Measurements from ENCODE around the gene ERBIN. TPM values are rescaled to one million over a fixed set of nuclear protein-coding genes. Genes with fewer than 3 reads are reported as not detected.

ERBIN gene
- total RNA-seq, 2 donors from 2014 or later, result 17.8 to 52.7 TPM

GRCh38 chr5:66066826-66067225 is 140.5 kb downstream of the ERBIN start:
- Histone ChIP-seq H3K9me3 (no peaks in the 10 kb centered on the region), H3K4me3 (no peak overlapping the region), H3K27me3 (no peaks in the 10 kb centered on the region), H3K4me1 (no peaks in the 10 kb centered on the region), H3K27ac (no peak overlapping the region), H3K36me3 (replicated peaks in 1 of 2; ENCODE audit: insufficient read depth in 1 of 2, low read depth in 2 of 2) (peaks cover 0 to 2% of the 10 kb centered on the region in 2 donors)
- TF ChIP-seq, protein P1, sequence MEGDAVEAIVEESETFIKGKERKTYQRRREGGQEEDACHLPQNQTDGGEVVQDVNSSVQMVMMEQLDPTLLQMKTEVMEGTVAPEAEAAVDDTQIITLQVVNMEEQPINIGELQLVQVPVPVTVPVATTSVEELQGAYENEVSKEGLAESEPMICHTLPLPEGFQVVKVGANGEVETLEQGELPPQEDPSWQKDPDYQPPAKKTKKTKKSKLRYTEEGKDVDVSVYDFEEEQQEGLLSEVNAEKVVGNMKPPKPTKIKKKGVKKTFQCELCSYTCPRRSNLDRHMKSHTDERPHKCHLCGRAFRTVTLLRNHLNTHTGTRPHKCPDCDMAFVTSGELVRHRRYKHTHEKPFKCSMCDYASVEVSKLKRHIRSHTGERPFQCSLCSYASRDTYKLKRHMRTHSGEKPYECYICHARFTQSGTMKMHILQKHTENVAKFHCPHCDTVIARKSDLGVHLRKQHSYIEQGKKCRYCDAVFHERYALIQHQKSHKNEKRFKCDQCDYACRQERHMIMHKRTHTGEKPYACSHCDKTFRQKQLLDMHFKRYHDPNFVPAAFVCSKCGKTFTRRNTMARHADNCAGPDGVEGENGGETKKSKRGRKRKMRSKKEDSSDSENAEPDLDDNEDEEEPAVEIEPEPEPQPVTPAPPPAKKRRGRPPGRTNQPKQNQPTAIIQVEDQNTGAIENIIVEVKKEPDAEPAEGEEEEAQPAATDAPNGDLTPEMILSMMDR (IDR thresholded peaks at IDR 0.05), result no peak
- TF ChIP-seq POLR2A (IDR thresholded peaks at IDR 0.05), result no peak
- DNase-seq (no peak), ATAC-seq (no peak)
- intact Hi-C loops (cut with DNase I), result no loop called here
- 82 to 85% methylated on average over 2 of the region's 2 CpGs for WGBS, 2 donors

- intact Hi-C loops (cut with DNase I), result no loop called here
Measured at GRCh38 chr5:66072031-66072430, 145.7 kb downstream of the ERBIN start.

DNA sequence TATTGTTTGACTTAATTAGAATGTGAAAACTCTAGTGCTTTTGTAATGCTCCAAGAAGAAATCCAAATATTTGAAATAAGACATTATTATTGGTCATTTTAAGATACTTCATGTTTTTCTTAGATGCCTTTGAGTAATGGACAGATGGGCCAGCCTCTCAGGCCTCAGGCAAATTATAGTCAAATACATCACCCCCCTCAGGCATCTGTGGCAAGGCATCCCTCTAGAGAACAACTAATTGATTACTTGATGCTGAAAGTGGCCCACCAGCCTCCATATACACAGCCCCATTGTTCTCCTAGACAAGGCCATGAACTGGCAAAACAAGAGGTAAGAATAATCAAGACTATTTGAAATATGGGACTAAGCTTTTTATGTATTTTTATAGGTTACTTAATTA is 148.5 kb downstream of the ERBIN start:
- ATAC-seq (no peak), DNase-seq (no peak)
- intact Hi-C loops (cut with DNase I), result no loop called here
- TF ChIP-seq, protein P1 (IDR thresholded peaks at IDR 0.05), result no peak
- no peak for TF ChIP-seq POLR2A (IDR thresholded peaks at IDR 0.05)
- Histone ChIP-seq H3K4me1 (no peaks in the 10 kb centered on the region), H3K27me3 (no peaks in the 10 kb centered on the region), H3K9me3 (no peaks in the 10 kb centered on the region), H3K27ac (no peak overlapping the region), H3K4me3 (no peak overlapping the region), H3K36me3 (replicated peaks in 1 of 2; ENCODE audit: insufficient read depth in 1 of 2, low read depth in 2 of 2) (peaks cover 0 to 2% of the 10 kb centered on the region in 2 donors)

More at GRCh38 chr5:66072031-66072430, 145.7 kb downstream of the ERBIN start:
- H3K27me3 ChIP-seq, result no peaks in the 10 kb centered on the region
- TF ChIP-seq, protein P1 (IDR thresholded peaks at IDR 0.05), result no peak
- TF ChIP-seq POLR2A (IDR thresholded peaks at IDR 0.05), result no peak
- peaks cover 0 to 2% of the 10 kb centered on the region in 2 donors for H3K36me3 ChIP-seq (replicated peaks in 1 of 2; ENCODE audit: insufficient read depth in 1 of 2, low read depth in 2 of 2)
- no peak overlapping the region for H3K4me3 ChIP-seq
- 88 to 100% methylated on average over 1 of the region's 1 CpG for WGBS, 2 donors
- DNase-seq, result no peak
- no peaks in the 10 kb centered on the region for H3K9me3 ChIP-seq
- no peaks in the 10 kb centered on the region for H3K4me1 ChIP-seq
- no peak overlapping the region for H3K27ac ChIP-seq
- ATAC-seq, result no peak

- Histone ChIP-seq H3K27ac (no peak overlapping the region), H3K4me1 (no peaks in the 10 kb centered on the region), H3K9me3 (no peaks in the 10 kb centered on the region), H3K4me3 (no peak overlapping the region), H3K36me3 (replicated peaks in 1 of 2; ENCODE audit: insufficient read depth in 1 of 2, low read depth in 2 of 2) (peaks cover 0 to 4% of the 10 kb centered on the region in 2 donors), H3K27me3 (no peaks in the 10 kb centered on the region)
- TF ChIP-seq, protein P1 (IDR thresholded peaks at IDR 0.05), result no peak
- no peak for TF ChIP-seq POLR2A (IDR thresholded peaks at IDR 0.05)
- no peak for ATAC-seq
- WGBS, 2 donors, result 91 to 99% methylated on average over 2 of the region's 2 CpGs
- intact Hi-C loops (cut with DNase I), result no loop called here
- no peak for DNase-seq
Measured at GRCh38 chr5:66080664-66081063, 154.3 kb downstream of the ERBIN start.

- intact Hi-C loops (cut with DNase I), result no loop called here
- no peak overlapping the region for H3K4me3 ChIP-seq
- no peaks in the 10 kb centered on the region for H3K27me3 ChIP-seq
- 100% methylated on average over 2 of the region's 2 CpGs for WGBS, 2 donors
- no peaks in the 10 kb centered on the region for H3K36me3 ChIP-seq (replicated peaks in 1 of 2; ENCODE audit: insufficient read depth in 1 of 2, low read depth in 2 of 2)
- TF ChIP-seq, protein P1 (IDR thresholded peaks at IDR 0.05), result no peak
- TF ChIP-seq POLR2A (IDR thresholded peaks at IDR 0.05), result no peak
- peaks cover 0 to 6% (median 0%) of the 10 kb centered on the region in 3 donors for H3K9me3 ChIP-seq
- DNase-seq (no peak), ATAC-seq (no peak)
- H3K27ac ChIP-seq, result no peak overlapping the region
- H3K4me1 ChIP-seq, result no peaks in the 10 kb centered on the region
Measured at GRCh38 chr5:66089384-66089783, 163.0 kb downstream of the ERBIN start.
